AG04449 (cell line): ENCODE measurements around the gene COL19A1.

Experiments used
- CTCF ChIA-PET: fragments of 350-600 bp; formaldehyde crosslinking; extraction: SDS; loops from one replicate; lab custom pipeline; 2021; ENCODE audit warnings: antibody characterized with exemption; lab: Yijun Ruan, JAX
- POLR2A ChIA-PET: fragments of 400-600, 350-600 bp; formaldehyde crosslinking; extraction: SDS; loops from one replicate; lab custom pipeline; 2020; ENCODE audit warnings: antibody characterized with exemption, inconsistent platforms; lab: Yijun Ruan, JAX
- DNase-seq: peaks from one replicate; pipeline ENCODE4 v3.0.0-alpha.2; 2010; ENCODE audit warnings: low read depth, low spot score
- H3K4me3 ChIP-seq: 2 replicates; pipeline ENCODE4 v1.5.1; 2011; ENCODE audit warnings: low read depth, mild to moderate bottlenecking, control low read depth, low read length
- CTCF ChIP-seq: IDR thresholded peaks from one replicate; pipeline ENCODE4 v1.5.1; 2011; ENCODE audit warnings: mild to moderate bottlenecking, moderate library complexity, low read length, control low read depth, inconsistent platforms; ENCODE audit not compliant: insufficient read depth; ENCODE audit errors: missing control alignments

COL19A1 gene

DNA sequence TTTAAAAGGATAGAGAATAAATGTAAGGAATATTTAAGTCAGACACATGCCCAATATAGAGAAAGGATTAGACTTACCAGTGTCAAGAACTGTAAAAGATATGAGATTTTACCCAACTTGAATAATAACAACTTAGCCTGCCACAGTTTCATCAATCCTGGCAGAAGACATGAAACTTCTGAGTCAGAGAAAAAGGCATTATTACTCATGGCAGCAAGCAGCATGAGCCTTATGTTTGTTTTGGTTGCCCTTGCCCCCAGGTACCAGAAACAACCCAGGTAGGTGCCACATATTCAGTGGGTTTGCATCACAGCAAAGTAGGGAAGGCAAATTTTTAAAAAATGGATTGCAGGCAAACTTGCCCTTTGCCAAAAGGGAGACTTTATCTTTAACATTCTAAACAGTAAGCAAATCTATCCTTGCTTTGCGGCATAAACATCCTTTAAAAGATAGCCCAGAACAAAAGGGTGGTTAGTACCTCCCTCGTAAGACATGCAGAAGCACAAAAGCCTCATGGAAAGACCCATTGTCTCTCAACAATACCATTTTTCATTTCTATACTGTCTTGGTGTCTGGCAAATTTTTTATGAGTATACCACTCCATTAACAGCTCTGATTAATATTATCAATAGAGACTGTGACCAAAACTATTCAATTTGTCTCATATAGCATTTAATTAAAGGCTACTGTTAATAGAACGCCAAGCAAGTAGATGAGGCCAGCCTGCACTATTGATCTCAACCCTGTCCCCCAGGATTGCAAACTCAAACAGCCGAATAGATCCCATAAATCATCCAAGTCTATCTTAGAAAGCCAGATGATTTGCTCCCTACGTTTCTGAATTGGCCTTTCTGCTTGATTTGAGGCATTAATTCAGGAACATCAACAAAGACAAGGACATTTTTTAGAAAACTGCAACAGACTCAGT, 185.1 kb downstream of the COL19A1 start:
- CTCF ChIA-PET: no interaction called here
- POLR2A ChIA-PET: no interaction called here
- TF ChIP-seq CTCF: no peak
- no peak overlapping the region for H3K4me3 ChIP-seq
- DNase-seq: no peak

DNA sequence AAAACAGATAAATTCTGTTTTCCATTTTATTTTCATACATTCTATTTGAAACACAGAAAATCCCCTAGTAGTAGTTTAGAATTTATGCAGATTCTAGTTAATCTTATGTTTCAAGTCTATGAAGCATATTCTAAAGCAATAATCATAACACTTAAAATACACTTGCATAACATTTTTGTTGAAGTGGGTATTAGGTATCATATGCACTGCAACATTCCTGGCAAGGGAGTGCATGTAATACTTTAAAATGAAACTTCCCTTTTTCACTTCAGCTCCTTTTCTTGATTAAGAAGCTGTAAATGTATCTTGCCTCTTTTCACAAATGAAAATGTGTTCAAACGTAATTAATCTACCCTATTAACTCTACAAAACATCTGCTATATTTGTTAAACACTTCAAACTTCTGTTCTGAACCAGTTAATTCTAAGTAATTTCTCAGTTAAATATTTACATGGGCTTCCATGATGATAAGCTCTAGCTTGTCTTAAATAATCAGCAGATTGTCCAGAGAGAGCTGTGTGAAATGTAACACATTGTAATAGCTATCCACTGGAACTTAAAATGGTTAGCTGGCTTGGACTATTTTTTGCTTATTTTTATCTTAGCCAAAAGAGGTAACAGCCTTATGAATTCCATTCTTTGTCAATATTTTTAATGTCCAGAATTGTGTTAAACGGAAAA, 192.8 kb downstream of the COL19A1 start:
- ChIA-PET POLR2A (no interaction called here), CTCF (no interaction called here)
- no peak overlapping the region for H3K4me3 ChIP-seq
- no peak for DNase-seq
- no peak for TF ChIP-seq CTCF

GRCh38 chr6:70060680-70061079, 194.3 kb downstream of the COL19A1 start:
- TF ChIP-seq CTCF: no peak
- POLR2A ChIA-PET: no interaction called here
- CTCF ChIA-PET: no interaction called here
- H3K4me3 ChIP-seq: no peak overlapping the region
- DNase-seq: no peak

DNA sequence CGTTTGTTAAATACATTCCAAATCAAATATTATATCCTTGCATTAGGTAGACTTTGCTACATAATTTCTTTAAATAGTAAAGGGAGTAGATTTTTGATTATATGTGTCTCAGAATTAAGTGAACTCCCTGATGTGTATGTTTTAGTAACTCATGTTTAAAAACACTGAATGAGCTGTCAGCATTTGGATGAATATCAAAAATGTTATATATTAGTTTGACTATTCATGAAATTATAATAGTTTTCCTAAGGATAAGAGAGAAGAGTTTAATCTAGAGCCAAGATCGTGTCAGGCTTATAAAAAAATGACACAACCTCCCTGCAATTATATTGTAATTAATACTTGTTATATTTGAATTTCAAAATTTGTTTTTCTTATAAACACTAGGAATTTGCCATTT, 195.2 kb downstream of the COL19A1 start:
- POLR2A ChIA-PET: no interaction called here

GRCh38 chr6:70062010-70062409, 195.7 kb downstream of the COL19A1 start:
- ChIA-PET POLR2A (no interaction called here), CTCF (no interaction called here)
- no peak for TF ChIP-seq CTCF
- H3K4me3 ChIP-seq: no peak overlapping the region
- no peak for DNase-seq

More for the DNA sequence above, 195.2 kb downstream of the COL19A1 start:
- no peak for DNase-seq
- CTCF ChIA-PET: no interaction called here
- H3K4me3 ChIP-seq: no peak overlapping the region
- TF ChIP-seq CTCF: no peak

GRCh38 chr6:70072540-70073179, 206.3 kb downstream of the COL19A1 start:
- no peak for DNase-seq
- no peak for TF ChIP-seq CTCF
- ChIA-PET CTCF (no interaction called here), POLR2A (no interaction called here)
- H3K4me3 ChIP-seq: no peak overlapping the region
